ENCODE measurements around the gene GPN2.

The GPN2 gene

DNA sequence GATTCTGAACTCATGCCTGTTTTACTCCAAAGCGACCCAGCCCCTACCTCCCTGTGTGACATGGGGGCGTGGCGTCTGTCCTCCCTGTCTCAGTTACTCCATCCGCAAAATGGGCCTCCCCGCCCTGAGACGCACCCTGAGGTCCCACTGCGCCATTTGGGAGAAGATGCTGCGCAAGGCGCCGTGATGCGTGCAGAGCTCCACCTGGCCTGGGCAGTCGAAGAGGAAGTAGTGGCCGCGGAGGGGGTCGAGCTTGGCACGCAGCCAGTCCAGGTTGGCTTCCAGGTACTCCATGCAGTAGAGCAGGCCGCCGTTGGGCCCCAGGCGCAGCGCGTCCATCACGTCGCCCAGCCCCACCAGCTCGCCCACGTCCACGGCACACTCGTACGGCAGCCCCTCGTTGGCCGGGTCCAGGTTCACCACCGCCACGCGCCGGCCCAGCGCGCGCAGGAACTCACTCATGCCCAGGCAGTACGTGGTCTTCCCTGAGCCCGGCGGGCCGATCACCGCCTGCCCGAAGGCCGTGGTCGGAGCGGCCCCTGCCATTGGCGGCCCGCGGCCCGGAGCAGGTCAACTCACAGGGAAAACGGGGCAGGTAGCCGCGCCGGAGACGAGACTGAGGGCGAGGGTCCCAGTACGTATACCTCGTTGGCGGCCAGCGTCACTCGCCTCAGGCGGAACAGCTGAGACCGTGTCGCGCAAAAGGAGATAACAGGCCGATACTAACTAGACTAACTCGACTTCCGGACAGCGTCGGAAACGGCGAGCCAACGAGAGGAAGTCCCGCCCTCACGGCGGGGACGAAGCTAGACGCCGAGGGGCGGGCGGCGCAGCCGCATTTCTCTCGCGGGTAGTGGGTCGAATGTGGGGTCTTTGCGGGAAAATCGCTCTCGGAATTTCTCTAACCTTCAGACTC, at the start of gene GPN2:
Gene GPN2 (minus strand): TSS at position 733 of the 916 bp plus-strand sequence. CDS start 187 bp downstream, at position 546.
- peak; percentile 62 for DNase-seq (ENCODE audit: low read depth)

GRCh38 chr1:26938659-26939025, 48.6 kb upstream of the GPN2 start:
- no peak for DNase-seq (ENCODE audit: low read depth)

DNA sequence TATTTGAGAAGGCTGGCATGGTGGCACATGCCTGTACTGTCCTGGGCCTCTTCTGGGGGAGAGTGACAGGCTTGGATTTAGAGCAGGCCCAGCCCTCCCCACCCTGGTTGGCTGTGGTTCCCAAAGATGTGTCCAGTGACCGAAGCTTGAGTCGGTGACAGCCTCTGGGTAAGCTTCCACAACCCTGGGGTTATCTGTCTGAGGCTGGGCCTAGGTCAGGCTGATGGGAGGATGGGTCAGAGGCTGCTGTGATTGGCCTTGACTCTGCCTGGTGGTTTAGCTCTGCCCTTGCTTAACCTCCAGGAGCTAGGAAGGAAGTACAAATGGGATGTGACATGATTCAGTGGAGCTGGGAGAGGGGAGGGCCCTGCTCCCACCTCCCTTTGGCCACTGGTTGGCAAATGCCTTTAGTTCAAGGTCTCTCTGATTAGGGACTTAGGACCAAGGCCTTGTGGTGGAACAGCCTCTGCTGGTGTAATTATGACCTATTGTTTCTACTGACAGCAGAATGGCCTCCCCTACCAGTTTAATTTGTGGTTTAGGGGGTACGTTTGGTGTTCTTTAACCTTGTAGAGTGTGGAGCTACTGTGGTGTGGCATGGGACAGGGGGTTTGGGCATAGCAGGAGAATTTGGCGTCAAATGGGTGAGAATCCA, 48.0 kb upstream of the GPN2 start:
- DNase-seq (ENCODE audit: low read depth) = no peak

DNA sequence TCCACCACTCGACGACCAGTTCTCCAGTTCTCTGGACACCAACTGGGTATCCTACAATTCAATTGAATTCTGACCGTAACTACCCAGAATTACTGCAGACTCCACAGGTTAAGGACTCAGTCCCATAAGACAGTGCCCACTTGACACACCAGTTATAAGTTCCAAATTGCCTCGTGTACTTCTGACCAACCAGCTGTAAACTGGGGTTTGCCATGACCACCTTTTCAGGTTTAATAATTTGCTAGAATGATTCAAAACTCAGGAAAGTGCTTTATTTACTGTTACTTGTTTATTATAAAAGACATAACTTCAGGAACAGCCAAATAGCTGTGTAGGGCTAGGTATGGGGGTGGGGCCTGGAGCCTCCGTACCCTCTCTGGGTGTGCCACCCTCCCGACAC, 46.7 kb upstream of the GPN2 start:
- DNase-seq (ENCODE audit: low read depth) = no peak

- DNase-seq (ENCODE audit: low read depth) = no peak
These were observed 42.4 kb upstream of the GPN2 start for GRCh38 chr1:26932531-26932930.

DNA sequence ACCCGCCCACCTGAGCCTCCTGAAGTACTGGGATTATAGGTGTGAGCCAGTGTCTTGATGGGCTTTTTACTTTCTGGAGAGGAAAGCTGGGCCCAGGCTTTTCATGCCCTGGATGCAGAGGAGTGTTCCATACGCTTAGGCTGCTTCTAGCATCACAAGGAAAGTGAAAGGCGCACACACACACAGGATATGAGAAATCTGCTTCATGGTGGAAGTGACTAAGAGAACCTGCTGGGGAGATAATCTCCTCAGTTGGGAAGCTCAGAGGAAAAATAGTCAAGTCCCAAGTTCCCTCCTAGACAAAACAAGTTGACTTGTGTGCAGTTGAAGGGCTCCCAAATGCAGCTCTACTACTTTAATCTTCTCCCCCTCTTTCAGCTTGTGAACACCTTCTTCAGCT, 33.6 kb upstream of the GPN2 start:
- no peak for DNase-seq (ENCODE audit: low read depth)

DNA sequence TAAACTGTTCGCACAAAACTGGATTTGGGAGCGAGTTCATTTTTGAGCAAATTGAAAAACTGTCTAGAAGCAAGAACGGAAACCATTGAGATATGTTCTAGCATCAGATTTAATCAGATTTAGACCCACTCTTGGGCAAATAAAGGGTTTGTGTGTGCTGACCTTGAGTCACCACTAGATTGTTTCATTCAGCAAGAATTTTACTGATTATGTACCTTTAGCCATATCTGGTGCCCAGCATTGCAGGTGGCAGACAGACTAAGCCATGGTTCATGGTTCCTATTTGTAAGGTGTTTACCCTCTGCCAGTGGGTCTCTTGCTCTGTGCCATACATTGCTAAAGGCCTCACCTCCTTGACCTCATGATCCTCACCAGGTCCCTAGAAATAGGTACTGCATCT, 32.8 kb upstream of the GPN2 start:
- no peak for DNase-seq (ENCODE audit: low read depth)

DNA sequence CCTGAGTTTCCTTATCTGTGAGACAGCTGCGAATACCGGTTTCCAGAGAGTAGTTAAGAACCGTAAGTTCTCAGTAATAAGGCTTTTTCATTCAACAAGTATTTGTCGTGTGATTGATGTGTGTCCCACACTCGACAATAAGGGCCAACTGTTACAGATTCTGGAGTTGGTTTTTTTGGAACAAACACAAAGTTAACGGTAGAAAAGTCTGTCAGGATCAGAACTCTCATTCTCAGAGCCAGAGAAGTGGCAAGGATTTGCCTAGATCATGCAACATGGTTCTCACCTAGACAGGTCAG, 32.3 kb upstream of the GPN2 start:
- no peak for DNase-seq (ENCODE audit: low read depth)

DNA sequence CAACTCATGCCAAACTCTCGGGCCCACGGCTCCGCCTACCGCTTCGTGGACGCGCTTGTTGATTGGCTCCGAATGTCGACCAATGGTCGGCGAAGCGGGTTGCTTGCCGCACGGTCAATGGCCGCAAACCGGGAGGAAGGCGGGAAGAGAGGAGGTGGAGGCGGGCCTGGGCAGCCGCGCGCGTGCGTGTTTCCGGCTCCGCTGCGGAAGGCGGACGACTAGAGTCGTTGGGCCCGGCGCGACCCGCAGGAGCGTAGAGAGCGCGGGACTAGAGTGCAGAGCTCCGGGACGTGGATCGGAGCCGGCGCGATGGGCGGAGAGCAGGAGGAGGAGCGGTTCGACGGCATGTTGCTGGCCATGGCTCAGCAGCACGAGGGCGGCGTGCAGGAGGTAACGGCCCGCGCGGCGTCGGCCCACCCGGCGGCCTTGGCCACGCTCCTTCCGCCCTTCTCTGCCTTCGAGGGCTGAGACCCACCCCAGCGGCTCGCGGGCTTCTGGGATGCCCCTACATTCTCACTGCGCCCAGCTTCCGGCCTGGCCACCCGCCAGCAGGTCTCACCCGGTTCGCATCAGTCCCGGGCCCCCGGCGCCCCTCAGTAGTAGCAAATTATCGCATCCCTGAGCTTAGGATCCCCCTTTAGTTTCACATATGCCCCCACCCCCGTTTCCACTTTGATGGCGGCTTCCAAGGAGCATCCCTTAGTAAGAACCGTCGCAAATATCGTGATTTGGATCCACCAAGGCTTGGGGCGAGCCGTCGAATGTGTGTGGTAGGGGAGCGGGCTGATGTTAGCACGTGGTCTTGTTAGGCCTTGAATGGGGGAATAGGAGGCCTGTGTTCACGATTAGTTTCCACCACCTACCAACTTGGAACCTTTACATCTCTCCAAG, 31.7 kb upstream of the GPN2 start, which contains the start of gene NUDC:
Gene NUDC (plus strand): TSS at position 204 of the 891 bp plus-strand sequence. CDS start 106 bp downstream, at position 310.
- peak; percentile 94 for DNase-seq (ENCODE audit: low read depth)

- no peak for DNase-seq (ENCODE audit: low read depth)
These were observed 31.1 kb upstream of the GPN2 start for GRCh38 chr1:26921126-26921539.

- no peak for DNase-seq (ENCODE audit: low read depth)
These were observed 25.2 kb upstream of the GPN2 start for GRCh38 chr1:26915204-26915842.

DNA sequence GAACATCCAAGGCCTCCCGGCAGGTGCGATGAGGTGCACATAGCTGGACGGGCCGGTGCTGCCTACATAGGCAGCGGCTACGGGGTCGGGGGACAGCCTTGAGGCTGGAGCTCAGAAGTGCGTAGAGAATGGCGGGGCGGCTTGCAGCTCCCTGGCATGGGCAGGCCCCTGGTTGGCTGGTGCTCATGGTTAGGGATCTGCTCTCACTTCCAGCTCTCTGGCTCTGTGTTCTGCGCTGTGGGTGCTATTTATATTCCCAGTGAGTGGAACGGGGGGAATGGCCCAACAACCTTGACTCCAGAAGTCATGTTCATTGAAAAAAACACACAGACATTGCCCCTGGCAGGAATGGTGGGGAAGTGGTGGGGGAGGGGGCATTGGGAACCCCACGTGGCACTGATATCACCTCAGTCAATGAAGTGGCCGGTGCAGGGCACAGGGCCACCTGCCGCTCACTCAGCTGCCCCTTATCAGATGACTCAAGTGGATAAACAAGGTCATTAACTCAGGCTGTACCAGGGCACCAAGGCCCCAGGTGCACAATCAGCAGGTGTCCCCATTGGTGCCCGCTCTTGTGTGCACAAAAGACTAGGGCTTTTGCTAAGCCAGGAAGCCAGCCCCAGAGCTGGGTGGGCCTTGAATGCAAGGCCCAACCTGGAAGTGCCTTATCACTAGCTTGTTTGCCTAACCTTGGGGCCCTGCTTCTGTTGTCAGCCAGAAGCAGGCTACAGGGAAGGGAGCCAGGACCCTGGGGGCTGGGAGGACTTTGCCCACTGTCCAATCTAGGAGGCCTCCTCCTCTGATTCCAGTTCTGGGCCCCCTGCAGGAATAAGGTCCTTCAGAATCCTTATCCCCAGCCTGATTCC, 23.9 kb upstream of the GPN2 start, which contains the start of gene NR0B2:
Gene NR0B2 (minus strand): TSS at position 222 of the 866 bp plus-strand sequence. CDS start 35 bp downstream, at position 187.
- no peak for DNase-seq (ENCODE audit: low read depth)

DNA sequence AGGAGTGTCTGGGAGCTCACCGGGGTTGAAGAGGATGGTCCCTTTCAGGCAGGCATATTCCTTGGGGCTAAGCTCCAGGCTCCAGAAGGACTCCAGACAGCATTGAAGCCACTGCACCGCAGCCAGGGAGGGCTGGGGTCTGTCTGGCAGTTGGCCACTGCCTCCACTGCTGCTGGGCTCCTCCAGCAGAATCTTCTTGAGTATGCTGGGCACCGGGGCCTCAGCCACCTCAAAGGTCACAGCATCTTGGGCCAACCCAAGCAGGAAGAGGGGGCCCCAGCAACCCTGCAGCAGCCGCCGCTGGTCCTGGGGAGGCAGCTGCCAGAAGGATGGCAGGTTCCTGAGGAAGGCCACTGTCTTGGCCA, 23.3 kb upstream of the GPN2 start:
- DNase-seq (ENCODE audit: low read depth) = no peak

DNA sequence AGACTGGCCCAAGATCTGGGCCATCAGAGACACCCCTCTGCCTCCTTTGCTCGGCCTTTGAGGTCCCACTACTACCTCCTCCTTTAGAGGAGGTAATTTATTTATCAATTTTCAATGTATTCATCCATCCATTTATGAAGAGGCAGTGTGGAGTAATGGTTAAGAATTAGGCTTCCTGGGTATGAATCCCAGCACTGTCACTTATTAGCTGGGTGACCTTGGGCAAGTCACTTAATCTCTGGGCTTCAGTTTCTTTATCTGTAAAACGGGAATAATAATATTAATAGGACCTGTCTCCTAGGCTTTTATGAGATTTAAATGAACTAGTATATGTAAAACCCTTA, 22.0 kb upstream of the GPN2 start:
- DNase-seq (ENCODE audit: low read depth) = no peak

GRCh38 chr1:26911399-26912146, 21.5 kb upstream of the GPN2 start:
- DNase-seq (ENCODE audit: low read depth) = no peak

GRCh38 chr1:26910343-26911160, 20.5 kb upstream of the GPN2 start:
- DNase-seq (ENCODE audit: low read depth) = no peak

DNA sequence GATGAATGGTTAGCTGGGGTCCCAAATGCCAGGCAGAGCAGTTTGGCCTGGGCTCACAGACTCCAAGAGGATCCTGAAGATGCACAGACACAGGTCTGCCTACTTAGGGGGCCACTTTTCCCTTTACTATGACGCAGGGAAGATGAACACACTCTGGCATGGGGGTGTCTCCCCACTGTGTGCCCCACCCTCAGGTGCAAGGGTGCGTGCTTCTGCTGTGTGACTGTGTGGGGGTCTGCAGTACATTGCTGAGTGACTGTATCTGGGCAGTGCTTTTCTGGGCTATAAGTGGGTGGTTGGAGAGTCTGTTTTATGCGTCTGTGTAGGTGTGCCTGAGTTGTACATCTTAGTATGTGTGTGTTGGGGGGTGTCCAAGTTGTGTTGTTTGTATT, 19.9 kb upstream of the GPN2 start:
- DNase-seq (ENCODE audit: low read depth) = no peak

DNA sequence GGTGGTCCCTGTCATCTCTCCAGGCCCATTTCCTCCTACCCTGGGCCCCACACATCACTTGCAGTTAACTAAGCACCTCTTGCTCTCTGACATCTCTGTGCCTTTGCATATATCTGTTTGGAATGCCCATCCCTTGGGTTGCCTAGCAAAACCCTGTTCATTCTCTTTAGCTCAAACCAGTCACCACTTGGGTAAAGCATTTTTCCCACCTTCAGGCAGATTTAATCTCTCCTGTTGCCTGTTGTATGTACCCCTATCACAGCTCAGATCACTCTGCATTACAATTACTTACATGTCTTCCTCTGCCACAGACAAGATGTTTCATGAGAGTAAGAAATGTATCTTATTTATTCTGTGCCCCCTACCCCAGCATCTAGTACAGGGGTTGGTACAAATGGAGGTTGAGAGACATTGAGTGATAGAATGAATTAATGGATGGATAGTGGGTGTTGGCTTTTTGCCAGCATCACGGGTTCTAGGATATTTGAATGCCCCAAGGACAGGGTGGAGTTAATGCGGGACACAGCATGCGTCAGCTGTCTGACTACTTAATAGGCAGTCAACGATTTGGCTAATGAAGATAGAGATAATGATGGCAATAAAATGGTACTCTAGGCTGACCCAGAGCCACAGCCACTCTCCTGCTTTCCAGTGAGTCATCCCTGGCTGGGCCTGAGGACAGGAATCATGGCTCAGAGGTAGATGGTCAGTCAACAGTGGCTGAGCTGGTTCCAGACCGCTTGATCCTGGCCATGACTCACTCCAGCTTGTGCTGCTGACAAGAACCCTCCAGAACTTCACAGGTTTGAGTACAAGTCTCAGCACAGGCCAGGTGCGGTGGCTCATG, 17.2 kb upstream of the GPN2 start:
- DNase-seq (ENCODE audit: low read depth) = no peak

All from T-helper 22 cell (primary cell).